ENCODE data around the gene NRXN3.

DNA sequence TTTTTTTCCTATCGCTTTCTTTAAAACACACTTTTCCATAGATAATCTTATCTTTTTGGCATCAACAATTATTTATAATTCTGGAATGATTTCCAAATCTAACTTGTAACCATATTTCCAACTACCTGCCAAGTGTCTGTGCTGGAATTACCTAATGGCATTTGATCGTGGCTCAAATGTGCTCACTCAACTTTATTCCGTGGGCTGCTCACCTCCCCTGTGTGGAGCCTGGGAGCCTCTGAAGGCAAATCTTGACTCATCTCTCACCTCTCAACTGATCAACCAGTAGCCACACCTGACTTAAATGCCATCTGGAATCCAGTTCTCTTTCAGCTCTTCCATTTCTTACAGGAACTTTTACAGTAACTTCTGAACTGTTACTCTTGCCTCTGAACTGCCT, 1432.6 kb downstream of the NRXN3 start:
- TF ChIP-seq, protein P1, sequence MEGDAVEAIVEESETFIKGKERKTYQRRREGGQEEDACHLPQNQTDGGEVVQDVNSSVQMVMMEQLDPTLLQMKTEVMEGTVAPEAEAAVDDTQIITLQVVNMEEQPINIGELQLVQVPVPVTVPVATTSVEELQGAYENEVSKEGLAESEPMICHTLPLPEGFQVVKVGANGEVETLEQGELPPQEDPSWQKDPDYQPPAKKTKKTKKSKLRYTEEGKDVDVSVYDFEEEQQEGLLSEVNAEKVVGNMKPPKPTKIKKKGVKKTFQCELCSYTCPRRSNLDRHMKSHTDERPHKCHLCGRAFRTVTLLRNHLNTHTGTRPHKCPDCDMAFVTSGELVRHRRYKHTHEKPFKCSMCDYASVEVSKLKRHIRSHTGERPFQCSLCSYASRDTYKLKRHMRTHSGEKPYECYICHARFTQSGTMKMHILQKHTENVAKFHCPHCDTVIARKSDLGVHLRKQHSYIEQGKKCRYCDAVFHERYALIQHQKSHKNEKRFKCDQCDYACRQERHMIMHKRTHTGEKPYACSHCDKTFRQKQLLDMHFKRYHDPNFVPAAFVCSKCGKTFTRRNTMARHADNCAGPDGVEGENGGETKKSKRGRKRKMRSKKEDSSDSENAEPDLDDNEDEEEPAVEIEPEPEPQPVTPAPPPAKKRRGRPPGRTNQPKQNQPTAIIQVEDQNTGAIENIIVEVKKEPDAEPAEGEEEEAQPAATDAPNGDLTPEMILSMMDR (IDR thresholded peaks at IDR 0.05) = no peak
- TF ChIP-seq POLR2A (IDR thresholded peaks at IDR 0.05) = no peak
